GM12801 (cell line): ENCODE data around the gene EMD.

Source experiments
- TF ChIP-seq, protein P1 (sequence below): IDR thresholded peaks from one replicate; pipeline ENCODE4 v1.5.1; 2011; ENCODE audit warnings: control low read depth; ENCODE audit not compliant: insufficient read length; ENCODE audit errors: extremely low read depth

EMD gene

DNA sequence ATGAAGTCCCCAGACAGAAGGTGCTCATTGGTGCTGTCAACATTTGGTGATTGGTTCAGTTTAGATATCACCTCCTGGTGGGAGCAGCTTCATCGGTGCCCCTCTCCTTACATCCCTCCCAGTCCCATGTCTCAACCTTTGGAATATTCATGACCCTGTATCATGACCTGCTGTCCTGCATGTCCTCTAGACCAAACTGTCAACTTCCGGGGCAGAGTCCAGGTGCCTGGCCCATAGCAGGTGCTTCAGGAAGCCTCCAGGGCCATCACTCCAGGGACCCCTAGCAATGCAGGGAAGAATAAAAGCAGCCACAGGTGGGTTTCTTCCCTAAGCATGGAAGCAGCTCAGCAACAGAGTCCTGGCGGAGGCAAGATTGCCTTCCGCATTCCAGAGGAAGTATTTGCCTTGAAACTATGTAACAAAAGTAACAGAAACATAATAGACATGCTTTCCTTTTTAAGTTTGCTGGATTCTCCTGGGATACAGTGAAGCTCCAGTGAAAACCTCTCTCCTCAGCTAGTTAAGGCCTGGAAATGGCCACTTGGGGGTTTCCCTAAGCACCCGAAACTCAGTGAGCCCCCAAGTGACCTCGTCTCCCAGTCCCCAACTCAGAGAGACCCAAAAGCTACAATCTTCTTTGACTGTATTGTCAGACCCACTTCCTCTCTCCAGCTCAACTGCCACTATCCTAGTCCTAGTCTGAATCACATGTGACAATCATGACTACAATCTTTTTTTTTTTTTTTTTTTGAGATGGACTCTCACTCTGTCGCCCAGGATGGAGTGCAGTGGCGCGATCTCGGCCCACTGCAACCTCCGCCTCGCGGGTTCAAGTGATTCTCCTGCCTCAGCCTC is 48.0 kb downstream of the EMD start:
- TF ChIP-seq, protein P1, sequence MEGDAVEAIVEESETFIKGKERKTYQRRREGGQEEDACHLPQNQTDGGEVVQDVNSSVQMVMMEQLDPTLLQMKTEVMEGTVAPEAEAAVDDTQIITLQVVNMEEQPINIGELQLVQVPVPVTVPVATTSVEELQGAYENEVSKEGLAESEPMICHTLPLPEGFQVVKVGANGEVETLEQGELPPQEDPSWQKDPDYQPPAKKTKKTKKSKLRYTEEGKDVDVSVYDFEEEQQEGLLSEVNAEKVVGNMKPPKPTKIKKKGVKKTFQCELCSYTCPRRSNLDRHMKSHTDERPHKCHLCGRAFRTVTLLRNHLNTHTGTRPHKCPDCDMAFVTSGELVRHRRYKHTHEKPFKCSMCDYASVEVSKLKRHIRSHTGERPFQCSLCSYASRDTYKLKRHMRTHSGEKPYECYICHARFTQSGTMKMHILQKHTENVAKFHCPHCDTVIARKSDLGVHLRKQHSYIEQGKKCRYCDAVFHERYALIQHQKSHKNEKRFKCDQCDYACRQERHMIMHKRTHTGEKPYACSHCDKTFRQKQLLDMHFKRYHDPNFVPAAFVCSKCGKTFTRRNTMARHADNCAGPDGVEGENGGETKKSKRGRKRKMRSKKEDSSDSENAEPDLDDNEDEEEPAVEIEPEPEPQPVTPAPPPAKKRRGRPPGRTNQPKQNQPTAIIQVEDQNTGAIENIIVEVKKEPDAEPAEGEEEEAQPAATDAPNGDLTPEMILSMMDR = no peak

DNA sequence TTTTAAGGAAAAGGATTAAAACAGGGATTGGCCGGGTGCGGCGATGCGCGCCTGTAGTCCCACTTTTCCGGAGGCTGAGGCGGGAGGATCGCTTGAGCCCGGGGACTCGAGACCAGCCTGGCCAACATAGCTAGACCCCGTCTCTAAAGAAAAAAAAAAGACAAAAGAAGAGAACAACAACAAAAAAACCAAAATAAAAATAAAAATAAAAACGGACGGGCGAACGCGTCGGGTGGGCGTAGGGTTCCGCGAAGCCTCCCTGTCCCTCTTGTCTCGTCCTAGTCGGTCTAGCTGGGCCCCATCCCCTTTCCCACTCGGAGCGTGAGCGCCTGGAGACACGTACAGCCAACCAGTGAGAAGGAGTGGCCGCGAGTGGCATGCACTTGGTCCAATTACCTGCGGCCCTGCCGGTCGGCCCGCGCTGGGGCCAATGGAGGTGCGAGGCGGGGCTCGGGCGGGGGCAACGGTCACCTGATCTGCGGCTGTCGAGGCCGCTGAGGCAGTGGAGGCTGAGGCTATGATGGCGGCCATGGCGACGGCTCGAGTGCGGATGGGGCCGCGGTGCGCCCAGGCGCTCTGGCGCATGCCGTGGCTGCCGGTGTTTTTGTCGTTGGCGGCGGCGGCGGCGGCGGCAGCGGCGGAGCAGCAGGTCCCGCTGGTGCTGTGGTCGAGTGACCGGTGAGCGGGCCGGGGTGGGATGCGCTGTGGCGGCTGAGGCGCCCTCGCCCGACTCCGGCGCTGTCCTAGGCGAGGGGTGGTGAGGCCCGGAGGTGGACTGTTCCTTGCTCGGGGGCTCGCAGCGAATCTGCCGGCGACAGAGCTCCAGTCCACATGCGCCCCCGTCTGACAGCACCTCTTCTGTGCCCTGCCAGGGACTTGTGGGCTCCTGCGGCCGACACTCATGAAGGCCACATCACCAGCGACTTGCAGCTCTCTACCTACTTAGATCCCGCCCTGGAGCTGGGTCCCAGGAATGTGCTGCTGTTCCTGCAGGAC is 49.4 kb downstream of the EMD start, which contains the start of gene ATP6AP1:
ATP6AP1 (plus strand) TSS at position 502 of the 996 bp plus-strand sequence; CDS start at position 518, 16 bp downstream.
- TF ChIP-seq, protein P1 = no peak

DNA sequence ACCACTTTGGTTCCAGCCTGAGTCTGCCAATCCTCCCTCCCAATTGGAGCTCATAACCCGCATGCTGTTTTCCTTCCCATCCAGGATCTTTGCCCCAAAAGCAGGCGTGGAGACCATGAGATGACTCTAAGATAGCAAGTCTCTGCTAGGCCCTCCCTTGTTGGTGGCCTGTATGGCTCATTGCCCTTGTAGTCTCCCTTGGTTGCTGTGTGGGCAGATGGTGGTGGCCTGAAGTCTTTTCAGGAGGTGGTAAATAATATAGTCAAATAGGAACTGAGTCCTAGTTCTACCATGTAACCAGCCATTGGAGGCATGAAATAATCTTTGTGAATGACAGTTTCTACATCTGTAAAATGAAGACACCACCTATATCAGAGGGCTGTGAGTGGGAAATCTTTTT is 50.6 kb downstream of the EMD start:
- TF ChIP-seq, protein P1 = no peak

DNA sequence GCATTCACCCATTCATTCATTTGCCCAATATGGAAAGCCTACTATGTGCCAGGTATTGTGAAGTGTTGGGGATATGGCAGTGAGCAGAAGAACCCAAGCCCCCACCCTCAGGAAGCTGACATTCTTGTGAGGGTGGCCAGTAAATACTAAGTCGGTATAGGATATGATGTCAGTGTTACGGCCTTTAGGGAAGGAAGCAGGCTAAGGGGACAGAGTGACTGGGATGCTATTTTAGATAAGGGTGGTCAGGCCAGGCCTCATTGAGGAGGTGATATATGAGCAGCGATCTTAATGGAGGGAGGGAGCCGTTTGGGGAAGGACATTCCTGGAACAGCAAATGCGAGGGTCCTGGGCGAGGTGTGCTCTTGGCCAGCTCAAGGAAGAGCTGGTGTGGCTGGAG is 51.4 kb downstream of the EMD start:
- TF ChIP-seq, protein P1 = no peak

DNA sequence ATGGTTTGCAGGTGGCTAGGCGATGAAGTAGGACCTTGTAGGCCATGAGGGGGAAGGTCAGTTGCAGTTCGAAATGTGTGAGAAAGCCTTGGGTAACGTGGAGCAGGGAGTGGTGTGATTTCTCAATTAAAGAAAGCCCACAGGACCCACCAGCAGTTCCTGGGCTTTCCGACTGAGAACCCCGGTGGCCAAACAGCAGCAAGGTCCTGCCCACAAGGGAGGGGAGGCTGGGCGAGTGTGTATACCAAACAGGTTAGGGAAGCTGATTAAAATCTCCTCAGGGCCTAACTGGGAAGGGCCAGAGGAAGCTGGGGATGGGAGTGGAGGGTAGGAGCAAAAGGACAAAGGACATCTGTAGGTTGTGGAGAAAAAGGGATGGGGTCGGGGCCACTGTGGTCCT is 51.8 kb downstream of the EMD start:
- TF ChIP-seq, protein P1 = no peak
